Measurements from ENCODE around the gene RAPGEF5.

- TF ChIP-seq ZNF274 (IDR thresholded peaks at IDR 0.05; ENCODE audit: low read depth, low read length): no peak
- TF ChIP-seq YY1 (IDR thresholded peaks at IDR 0.05; ENCODE audit: insufficient read depth, insufficient read length): no peak
Measured at GRCh38 chr7:22229148-22229547, 127.8 kb downstream of the RAPGEF5 start.

Measured in NT2/D1 (cell line).